PC-9 (cell line): ENCODE results near the gene ATP11A.

ENCODE experiments used
- CTCF ChIP-seq: fragments of 200-600 bp; sonication (generic); conservative IDR thresholded peaks from 2 replicates; pipeline ENCODE4 v1.6.1; 2017; ENCODE audit warnings: mixed run types, antibody characterized with exemption, mild to moderate bottlenecking, moderate library complexity
- EZH2 ChIP-seq: fragments of 200-600 bp; sonication (generic); IDR thresholded peaks from 2 replicates; pipeline ENCODE4 v1.8.0; 2017; ENCODE audit warnings: antibody characterized with exemption, low read depth

DNA sequence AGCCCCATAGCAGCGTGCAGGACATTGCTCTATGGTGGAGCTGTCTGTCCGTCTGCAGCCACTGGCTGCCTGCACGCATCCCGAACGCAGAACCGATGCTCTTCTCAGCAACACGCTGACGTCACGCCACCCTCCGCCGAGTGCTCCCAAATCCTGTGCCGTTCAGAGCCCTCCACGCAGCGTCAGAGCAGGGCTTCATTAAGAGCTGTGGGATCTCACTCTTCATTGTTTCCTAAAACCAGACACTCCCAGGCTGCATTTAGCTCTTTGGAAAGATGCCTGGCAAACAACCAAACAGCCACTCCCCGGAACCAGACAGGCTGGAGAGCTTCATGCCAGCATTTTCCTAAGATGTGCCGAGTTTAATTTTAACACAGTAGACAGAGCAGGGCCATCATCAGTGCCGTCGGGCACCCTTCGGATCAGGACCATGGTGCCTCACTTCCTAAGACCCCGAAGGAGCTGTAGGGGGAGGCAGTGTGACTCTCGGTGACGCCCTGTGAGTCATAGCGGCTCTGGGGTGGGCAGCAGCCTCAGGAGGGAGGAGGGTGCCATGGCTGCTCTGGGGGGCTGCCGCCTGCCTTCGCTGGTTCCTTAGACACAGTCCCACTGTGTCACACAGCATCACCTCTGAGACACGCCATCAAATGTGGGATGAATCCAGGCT lies 147.7 kb downstream of the ATP11A start:
- no peak for TF ChIP-seq CTCF
- no peak for TF ChIP-seq EZH2
